Aorta (tissue), 5 donors: ENCODE results near the gene CEACAM19. TPM values are rescaled to one million over a fixed set of nuclear protein-coding genes. Genes with fewer than 3 reads are reported as not detected.

ENCODE experiments used
- ATAC-seq: fragments of 200-7000 bp; cut with Tn5 transposase; one replicate; pipeline ENCODE4 v1.9.1; 2022; ENCODE audit warnings: moderate library complexity; ENCODE audit not compliant: low FRiP score
- DNase-seq, 2 donors: peaks; one replicate each; pipeline ENCODE4 v3.0.0-alpha.2; 2020
- H3K27ac ChIP-seq, 2 donors: one replicate each; pipeline ENCODE4 v1.5.1; 2013; ENCODE audit warnings: low read length in 2 of 2, mild to moderate bottlenecking in 2 of 2, moderate library complexity in 2 of 2, control low read depth in 1 of 2, inconsistent platforms in 1 of 2, low read depth in 1 of 2
- H3K27me3 ChIP-seq, 2 donors: one replicate each; pipeline ENCODE4 v1.6.1; 2013; ENCODE audit warnings: control low read depth in 1 of 2, low read length in 1 of 2, mild to moderate bottlenecking in 1 of 2, moderate library complexity in 1 of 2; ENCODE audit not compliant: insufficient read depth in 2 of 2, control insufficient read depth in 1 of 2
- H3K36me3 ChIP-seq, 2 donors: one replicate each; pipeline ENCODE4 v1.6.1; 2013; ENCODE audit warnings: control low read depth in 1 of 2, low read length in 1 of 2, mild to moderate bottlenecking in 1 of 2; ENCODE audit not compliant: insufficient read depth in 2 of 2, control insufficient read depth in 1 of 2
- H3K4me1 ChIP-seq, 2 donors: one replicate each; pipeline ENCODE4 v1.6.1; 2013; ENCODE audit warnings: low read length in 2 of 2, control low read depth in 1 of 2, mild to moderate bottlenecking in 1 of 2, moderate library complexity in 1 of 2; ENCODE audit not compliant: insufficient read depth in 2 of 2, control insufficient read depth in 1 of 2
- H3K4me3 ChIP-seq, 2 donors: one replicate each; pipeline ENCODE4 v1.5.1; 2013; ENCODE audit warnings: low read length in 2 of 2, control low read depth in 1 of 2, mild to moderate bottlenecking in 1 of 2
- H3K9me3 ChIP-seq: one replicate; pipeline ENCODE4 v1.6.1; 2013; ENCODE audit warnings: mild to moderate bottlenecking, low read length; ENCODE audit not compliant: control insufficient read depth
- WGBS, 2 donors: extraction: QIAGEN DNeasy Blood & Tissue Kit; methylation state at CpG; one replicate each; pipeline ENCODE4 v1.1.7; 2013; 5-methylcytosine and 5-hydroxymethylcytosine counted together
- intact Hi-C, 2 donors: fragments of 100-400 bp; cut with DNase I; formaldehyde crosslinking; loops; one replicate each; pipeline versions ENCODE4 v1.14.2 to v1.15.0; 2022
- polyA plus RNA-seq, 2 donors: library from polyadenylated mRNA; stranded (reverse); fragments of 200-250 nt; gene quantifications; one replicate each; pipeline ENCODE4 v1.2.3, GENCODE V29; 2013
- total RNA-seq, 2 donors: library from RNA; stranded (reverse); fragmentation: NEBNext Ultra II Directional; extraction: Animal tissue kit (Norgen Biotek cat#: 25700); gene quantifications; one replicate each; pipeline ENCODE4 v1.2.1, GENCODE V29; 2021
- donor health status: healthy with polysubstance abuse.
- donor health status: Bipolar disorder and iron deficiency.
- donor health status: DM: no; HTN: no; CAD: no.
- donor health status: DM: no; HTN: no; CAD: no.
- donor health status: DM: yes; HTN: yes; CAD: no.

Gene CEACAM19
- total and polyA plus RNA-seq, 4 donors: 1.8 to 18.4 (median 12.7) TPM

DNA sequence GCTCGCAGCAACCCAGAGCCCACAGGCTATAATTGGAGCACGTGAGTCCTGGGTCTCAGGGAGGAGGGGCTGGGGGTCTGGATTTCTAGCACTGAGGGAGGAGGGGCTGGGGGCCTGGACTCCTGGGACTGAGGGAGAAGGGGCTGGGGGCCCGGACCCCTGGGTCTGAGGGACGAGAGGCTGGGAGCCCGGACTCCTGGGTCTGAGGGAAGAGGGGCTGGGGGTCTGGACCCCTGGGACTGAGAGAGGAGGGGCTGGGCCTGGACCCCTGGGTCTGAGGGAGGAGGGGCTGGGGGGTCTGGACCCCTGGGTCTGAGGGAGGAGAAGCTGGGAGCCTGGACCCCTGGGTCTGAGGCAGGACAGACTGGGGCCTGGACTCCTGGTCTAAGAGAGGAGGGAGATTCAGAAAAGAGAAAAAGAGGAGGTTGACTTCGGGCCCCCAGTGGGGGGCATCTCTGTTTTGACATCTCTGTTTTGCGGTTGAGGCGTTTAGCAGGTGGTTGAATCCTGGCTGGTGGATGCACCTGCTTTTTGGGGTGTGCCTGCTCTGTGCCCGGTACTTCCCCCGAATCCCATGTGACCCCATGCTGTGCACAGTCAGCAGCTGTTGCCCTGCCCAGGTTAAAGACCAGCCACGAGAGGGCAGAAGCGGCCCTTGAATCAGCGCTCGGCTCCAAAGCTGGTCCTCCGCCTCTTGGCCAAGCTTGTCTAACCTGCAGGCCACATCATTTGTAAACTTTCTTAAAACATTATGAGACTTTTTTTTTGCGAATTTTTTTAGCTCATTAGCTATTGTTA lies 17.1 kb upstream of the CEACAM19 start:
- Histone ChIP-seq H3K27ac (no peak overlapping the region), H3K9me3 (no peaks in the 10 kb centered on the region), H3K4me1 (no peaks in the 10 kb centered on the region), H3K36me3 (peaks cover 0 to 11% of the 10 kb centered on the region in 2 donors), H3K4me3 (no peak overlapping the region), H3K27me3 (no peaks in the 10 kb centered on the region)
- 54 to 60% methylated on average over 15 to 16 of the region's 16 CpGs for WGBS, 2 donors
- DNase-seq (peak; percentile 89), ATAC-seq (peak; percentile 77)
- intact Hi-C loops: no loop called here

GRCh38 chr19:44657211-44657921 lies 13.9 kb upstream of the CEACAM19 start:
- no peaks in the 10 kb centered on the region for H3K9me3 ChIP-seq
- intact Hi-C loops: loop anchor here (2.0 kb wide), 1 partner anchor 87 kb away; no protein-coding TSS in a partner anchor
- peak; percentile 77 to 89 for DNase-seq

GRCh38 chr19:44658069-44658733 lies 13.1 kb upstream of the CEACAM19 start:
- Histone ChIP-seq H3K4me3 (no peak overlapping the region), H3K27me3 (no peaks in the 10 kb centered on the region), H3K4me1 (no peaks in the 10 kb centered on the region), H3K9me3 (no peaks in the 10 kb centered on the region), H3K36me3 (peaks cover 3 to 8% of the 10 kb centered on the region in 2 donors), H3K27ac (no peak overlapping the region)
- no peak for ATAC-seq
- intact Hi-C loops: no loop called here
- WGBS, 2 donors: 93 to 94% methylated on average over 3 of the region's 3 CpGs
- DNase-seq: no peak

More at GRCh38 chr19:44657211-44657921, 13.9 kb upstream of the CEACAM19 start:
- peak; percentile 73 for ATAC-seq
- Histone ChIP-seq H3K36me3 (peaks cover 3 to 7% of the 10 kb centered on the region in 2 donors), H3K27ac (no peak overlapping the region), H3K27me3 (no peaks in the 10 kb centered on the region), H3K4me3 (no peak overlapping the region), H3K4me1 (no peaks in the 10 kb centered on the region)
- WGBS, 2 donors: 39% methylated on average over 25 of the region's 25 CpGs

GRCh38 chr19:44660081-44660480 lies 11.2 kb upstream of the CEACAM19 start:
- WGBS, 2 donors: 89 to 90% methylated on average over 4 of the region's 4 CpGs
- intact Hi-C loops: no loop called here
- Histone ChIP-seq H3K4me1 (no peaks in the 10 kb centered on the region), H3K4me3 (no peak overlapping the region), H3K36me3 (peaks cover 3 to 8% of the 10 kb centered on the region in 2 donors), H3K27me3 (no peaks in the 10 kb centered on the region), H3K9me3 (no peaks in the 10 kb centered on the region), H3K27ac (no peak overlapping the region)
- no peak for DNase-seq
- ATAC-seq: no peak

DNA sequence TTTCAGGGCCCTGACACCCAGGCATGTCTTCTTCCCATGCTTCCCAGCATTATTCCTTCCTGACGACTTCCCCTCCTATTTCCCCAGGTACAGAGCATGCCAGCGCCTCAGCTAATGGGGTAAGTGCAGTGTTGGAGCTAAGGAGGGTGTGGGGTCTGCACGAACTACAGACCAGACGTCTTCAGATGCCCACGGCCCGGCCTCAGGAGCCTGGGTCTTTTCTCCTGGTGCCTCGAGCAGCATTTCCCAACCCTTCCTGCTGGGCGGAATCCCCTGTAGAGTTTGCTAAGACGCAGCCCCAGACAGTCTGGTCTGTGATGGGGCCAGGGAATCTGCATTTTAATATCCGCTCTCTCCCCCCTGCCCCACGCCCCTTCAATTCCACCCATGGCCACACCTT lies 10.1 kb upstream of the CEACAM19 start:
- peaks cover 3 to 8% of the 10 kb centered on the region in 2 donors for H3K36me3 ChIP-seq
- ATAC-seq: no peak
- DNase-seq: no peak
- 88 to 91% methylated on average over 11 of the region's 11 CpGs for WGBS, 2 donors
- no peaks in the 10 kb centered on the region for H3K27me3 ChIP-seq
- H3K27ac ChIP-seq: no peak overlapping the region
- no peak overlapping the region for H3K4me3 ChIP-seq
- H3K4me1 ChIP-seq: no peaks in the 10 kb centered on the region
- intact Hi-C loops: no loop called here
- no peaks in the 10 kb centered on the region for H3K9me3 ChIP-seq

DNA sequence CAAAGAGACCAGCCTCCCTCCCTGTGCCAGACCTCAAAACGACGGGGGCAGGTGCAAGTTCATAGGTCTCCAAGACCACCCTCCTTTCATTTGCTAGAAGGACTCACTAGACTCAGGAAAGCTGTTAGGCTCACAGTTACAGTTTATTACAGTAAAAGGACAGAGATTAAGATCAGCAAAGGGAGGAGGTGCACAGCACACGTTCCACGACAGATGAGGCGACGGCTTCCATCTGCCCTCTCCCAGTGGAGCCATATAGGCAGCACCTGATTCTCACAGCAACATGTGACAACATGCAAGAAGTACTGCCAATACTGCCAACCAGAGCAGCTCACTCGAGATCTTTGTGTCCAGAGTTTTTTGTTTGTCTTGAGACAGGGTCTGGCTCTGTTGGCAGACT lies 9.4 kb upstream of the CEACAM19 start:
- Histone ChIP-seq H3K4me3 (no peak overlapping the region), H3K9me3 (no peaks in the 10 kb centered on the region), H3K36me3 (peaks cover 3 to 8% of the 10 kb centered on the region in 2 donors), H3K27ac (no peak overlapping the region), H3K4me1 (no peaks in the 10 kb centered on the region), H3K27me3 (no peaks in the 10 kb centered on the region)
- DNase-seq (no peak), ATAC-seq (no peak)
- intact Hi-C loops: no loop called here
- 62 to 70% methylated on average over 7 of the region's 7 CpGs for whole genome bisulfite sequencing, 2 donors

GRCh38 chr19:44662691-44663385 lies 8.4 kb upstream of the CEACAM19 start:
- Histone ChIP-seq H3K9me3 (no peaks in the 10 kb centered on the region), H3K27ac (no peak overlapping the region), H3K4me1 (no peaks in the 10 kb centered on the region), H3K36me3 (peaks cover 3 to 8% of the 10 kb centered on the region in 2 donors), H3K27me3 (no peaks in the 10 kb centered on the region), H3K4me3 (no peak overlapping the region)
- ATAC-seq (no peak), DNase-seq (no peak)
- 38 to 63% methylated on average over 7 of the region's 7 CpGs for WGBS, 2 donors
- intact Hi-C loops: no loop called here

GRCh38 chr19:44663996-44664395 lies 7.3 kb upstream of the CEACAM19 start:
- no peak for DNase-seq
- Histone ChIP-seq H3K4me1 (no peaks in the 10 kb centered on the region), H3K4me3 (no peak overlapping the region), H3K27ac (no peak overlapping the region), H3K36me3 (peaks cover 3 to 5% of the 10 kb centered on the region in 2 donors), H3K27me3 (no peaks in the 10 kb centered on the region), H3K9me3 (no peaks in the 10 kb centered on the region)
- no peak for ATAC-seq
- intact Hi-C loops: no loop called here
- WGBS, 2 donors: 95 to 97% methylated on average over 5 of the region's 5 CpGs
